LNCAP (cell line): ENCODE data around the gene MYO7B.

Experiments used
- TF ChIP-seq, protein P1 (sequence below): fragments of 450-650 bp; IDR thresholded peaks from 2 replicates; pipeline ENCODE4 v1.5.1; 2017; ENCODE audit warnings: mild to moderate bottlenecking

Gene MYO7B

DNA sequence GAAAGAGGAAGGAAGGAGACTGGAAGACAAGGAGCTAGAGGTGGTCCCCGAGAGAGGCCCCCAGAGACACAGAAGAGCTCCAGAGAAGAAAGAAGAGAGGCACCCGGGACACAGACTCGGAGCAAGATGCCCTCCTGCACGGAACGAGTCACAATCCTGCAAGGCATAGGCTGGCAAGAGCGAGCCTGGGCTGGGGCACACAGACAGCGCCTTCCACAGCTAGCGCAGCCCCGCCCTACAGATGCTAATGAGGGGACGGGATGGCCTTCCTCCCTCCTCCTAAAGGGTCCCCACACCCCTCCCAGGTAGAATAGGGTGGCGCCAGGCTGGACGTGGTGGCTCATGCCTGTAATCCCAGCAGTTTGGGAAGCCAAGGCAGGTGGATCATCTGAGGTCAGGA, 90.7 kb downstream of the MYO7B start:
- TF ChIP-seq, protein P1, sequence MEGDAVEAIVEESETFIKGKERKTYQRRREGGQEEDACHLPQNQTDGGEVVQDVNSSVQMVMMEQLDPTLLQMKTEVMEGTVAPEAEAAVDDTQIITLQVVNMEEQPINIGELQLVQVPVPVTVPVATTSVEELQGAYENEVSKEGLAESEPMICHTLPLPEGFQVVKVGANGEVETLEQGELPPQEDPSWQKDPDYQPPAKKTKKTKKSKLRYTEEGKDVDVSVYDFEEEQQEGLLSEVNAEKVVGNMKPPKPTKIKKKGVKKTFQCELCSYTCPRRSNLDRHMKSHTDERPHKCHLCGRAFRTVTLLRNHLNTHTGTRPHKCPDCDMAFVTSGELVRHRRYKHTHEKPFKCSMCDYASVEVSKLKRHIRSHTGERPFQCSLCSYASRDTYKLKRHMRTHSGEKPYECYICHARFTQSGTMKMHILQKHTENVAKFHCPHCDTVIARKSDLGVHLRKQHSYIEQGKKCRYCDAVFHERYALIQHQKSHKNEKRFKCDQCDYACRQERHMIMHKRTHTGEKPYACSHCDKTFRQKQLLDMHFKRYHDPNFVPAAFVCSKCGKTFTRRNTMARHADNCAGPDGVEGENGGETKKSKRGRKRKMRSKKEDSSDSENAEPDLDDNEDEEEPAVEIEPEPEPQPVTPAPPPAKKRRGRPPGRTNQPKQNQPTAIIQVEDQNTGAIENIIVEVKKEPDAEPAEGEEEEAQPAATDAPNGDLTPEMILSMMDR = no peak

DNA sequence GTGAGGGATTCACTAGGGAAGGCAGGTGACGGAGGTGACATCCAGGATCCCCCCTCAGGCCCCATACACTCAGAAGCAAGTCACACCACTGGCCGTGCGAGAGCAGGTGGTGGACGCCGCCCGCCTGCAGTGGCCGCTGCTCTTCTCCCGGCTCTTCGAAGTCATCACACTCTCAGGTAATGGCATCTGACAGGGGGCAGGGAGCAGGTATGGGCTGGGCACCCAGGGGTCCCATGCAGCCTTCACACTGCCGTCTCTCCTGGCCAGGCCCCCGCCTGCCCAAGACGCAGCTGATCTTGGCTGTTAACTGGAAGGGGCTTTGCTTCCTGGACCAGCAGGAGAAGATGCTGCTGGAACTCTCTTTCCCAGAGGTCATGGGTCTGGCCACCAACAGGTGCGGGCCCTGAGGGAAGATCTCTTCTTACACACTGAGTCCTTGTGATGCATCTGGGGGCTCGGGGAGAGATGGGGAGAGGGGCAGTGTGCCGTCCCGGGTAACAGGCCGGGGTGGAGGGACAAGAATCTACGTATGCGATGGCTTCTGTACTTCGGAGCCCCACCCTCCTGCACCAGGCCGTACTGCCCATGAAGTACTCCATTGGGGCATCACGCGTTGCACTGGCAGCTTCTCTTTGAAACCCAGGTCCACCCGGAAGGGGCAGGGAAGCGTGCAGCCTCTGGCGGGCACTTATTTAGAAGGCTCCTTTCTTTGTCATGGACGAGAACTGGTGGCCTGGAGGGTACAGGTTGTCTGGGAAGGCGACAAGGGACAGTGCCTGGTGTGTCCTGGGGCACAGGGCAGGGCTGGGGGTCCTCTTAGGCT, 91.6 kb downstream of the MYO7B start:
- TF ChIP-seq, protein P1 = no peak

DNA sequence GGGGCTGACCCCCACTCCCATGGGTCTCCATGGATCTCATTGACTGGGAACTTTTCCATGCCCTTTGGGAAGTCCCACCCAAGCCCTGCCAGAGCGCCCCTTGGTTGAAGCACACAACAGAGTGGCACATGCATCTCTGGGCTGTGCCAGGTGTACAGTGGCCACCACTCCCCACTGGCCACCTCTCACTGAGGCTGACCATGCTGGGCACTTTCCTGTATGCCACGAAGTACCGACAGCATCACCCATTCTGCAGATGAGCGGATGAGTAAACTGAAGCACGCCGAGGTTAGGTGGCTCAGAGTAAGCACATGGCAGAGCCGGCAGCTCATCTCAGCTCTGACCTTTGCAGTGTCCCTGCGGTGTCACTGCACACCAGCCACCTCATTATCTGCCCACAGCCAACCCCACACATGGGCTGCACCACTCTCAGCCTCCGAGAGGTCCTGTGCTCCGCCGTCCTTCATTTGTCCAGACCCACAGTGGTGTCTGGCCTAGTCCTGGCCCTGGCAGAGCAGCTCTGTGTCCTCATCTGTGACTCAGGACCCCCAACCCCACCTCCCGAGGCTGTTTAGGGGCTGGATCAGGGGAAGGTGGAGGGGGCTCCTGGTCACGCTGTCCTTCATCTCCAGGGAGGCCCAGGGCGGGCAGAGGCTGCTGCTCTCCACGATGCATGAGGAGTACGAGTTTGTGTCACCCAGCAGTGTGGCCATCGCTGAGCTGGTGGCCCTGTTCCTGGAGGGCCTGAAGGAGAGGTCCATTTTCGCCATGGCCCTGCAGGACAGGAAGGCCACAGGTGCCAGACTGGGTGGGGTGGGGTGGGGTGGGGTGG, 92.5 kb downstream of the MYO7B start:
- TF ChIP-seq, protein P1 = no peak

DNA sequence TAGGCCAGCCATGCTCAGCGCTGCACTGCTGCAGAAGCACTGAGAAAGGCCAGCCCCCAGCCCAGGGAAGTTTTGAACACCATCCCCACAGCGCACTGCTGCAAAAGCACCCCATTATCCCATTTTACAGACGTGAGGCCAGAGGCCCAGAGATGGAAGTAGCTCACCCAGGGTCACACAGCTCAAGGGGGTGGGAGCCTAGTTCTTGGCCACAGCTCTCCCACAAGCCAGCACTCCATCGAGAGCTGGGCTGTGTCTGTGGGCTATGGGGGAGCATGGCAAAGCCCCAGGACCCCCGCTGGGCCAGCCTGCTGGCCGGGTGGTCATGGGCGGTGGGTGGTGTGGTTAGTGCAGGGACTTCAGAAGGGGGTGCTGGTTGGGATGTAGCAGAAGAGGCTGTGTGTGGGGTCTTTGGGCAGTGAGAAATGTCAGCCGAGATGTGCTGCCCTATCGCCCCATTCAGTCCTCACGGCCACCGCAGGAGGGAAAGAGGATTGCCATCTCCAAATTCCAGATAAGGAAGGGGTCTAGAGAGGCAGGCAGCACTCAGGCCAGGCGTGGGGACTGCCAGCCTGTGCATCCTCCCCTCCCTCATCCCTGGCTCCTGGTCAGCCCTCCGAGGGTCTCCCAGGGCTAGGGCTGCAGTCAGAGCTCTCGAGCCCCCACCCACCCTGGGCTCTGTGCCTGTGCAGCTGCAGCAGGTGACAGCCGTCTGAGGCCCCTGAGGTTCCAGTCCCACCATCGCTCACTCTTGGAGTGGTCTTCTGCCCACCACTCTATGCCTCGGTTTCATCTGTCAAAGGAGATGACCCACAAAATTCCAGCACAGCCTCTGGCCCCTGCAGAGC, 93.5 kb downstream of the MYO7B start:
- TF ChIP-seq, protein P1 = no peak

DNA sequence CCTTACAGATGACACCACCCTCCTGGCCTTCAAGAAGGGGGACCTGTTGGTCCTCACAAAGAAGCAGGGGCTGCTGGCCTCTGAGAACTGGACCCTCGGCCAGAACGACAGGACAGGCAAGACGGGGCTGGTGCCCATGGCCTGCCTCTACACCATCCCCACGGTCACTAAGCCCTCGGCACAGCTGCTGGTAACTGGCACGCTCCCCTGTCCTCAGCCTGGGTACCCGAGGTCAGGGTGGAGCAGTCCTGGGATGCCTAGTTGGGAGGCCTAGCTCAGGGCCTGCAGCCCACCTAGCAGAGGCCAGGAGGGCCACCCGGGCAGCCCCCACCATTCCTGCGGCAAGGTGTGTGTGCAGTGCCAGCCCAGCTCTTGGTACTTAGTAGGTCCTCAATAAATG, 94.2 kb downstream of the MYO7B start:
- TF ChIP-seq, protein P1 = no peak

DNA sequence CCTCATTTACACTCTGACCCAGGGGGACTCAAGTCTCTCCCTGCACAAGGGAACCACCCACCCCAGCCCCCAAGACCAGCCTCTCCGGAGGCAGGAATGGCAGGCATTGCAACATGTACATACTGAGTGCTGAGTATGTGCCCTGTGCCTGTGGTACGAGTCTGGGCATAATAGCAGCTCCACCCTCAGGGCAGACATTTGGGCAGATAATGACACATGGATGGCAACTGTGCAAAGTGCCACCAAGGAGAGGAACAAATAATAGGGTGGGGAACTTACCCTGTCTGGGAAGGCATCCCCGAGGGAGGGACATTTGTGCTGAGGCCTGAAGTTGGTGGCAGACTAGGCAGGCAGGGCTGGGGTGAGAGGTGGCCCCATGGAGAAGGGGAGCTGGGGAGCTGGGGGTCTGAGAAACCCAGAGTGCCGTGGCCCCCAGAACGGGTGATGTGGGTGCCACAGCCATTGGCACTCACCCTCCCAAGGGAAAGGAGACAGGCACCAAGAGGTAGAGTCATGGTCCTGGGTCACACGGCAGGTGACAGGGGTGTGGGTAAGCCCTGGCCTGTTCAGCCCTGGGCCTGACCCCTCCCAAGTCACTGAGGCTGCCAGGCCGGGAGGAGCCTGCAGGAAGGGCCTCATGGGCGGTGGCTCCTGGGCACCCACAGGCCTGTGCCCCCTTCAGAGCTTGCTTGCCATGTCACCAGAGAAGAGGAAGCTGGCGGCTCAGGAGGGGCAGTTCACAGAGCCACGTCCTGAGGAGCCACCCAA, 94.8 kb downstream of the MYO7B start:
- TF ChIP-seq, protein P1 = no peak
